Activated CD8-positive, alpha-beta memory T cell treated with anti-CD3 and anti-CD28 coated beads, Interleukin-2, amount 10 ng/mL, durations not matched to agents 7 days and 5 days (primary cell): ENCODE data around the gene MVB12A. TPM values are rescaled to one million over a fixed set of nuclear protein-coding genes. Genes with fewer than 3 reads are reported as not detected.

ENCODE experiments used
- ATAC-seq: fragments of 150-1000 bp; cut with Tn5 transposase; one replicate; pipeline ENCODE4 v1.10.0; 2021; ENCODE audit warnings: moderate library complexity
- CTCF ChIA-PET: fragments of 350-600 bp; sonication (Branson Sonifier 250); formaldehyde crosslinking; loops from one replicate; lab custom pipeline; 2021; ENCODE audit warnings: antibody characterized with exemption; lab: Charles Lee
- DNase-seq: peaks from one replicate; pipeline ENCODE4 v3.0.0-alpha.2; 2020
- H3K27ac Mint-ChIP-seq: one replicate; pipeline ENCODE4 v1.8.0; 2021; ENCODE audit warnings: mild to moderate bottlenecking, mixed read lengths
- H3K27me3 Mint-ChIP-seq: one replicate; pipeline ENCODE4 v1.8.0; 2021; ENCODE audit warnings: mixed read lengths
- H3K36me3 Mint-ChIP-seq: one replicate; pipeline ENCODE4 v1.8.0; 2021; ENCODE audit warnings: mild to moderate bottlenecking, mixed read lengths
- H3K4me1 Mint-ChIP-seq: one replicate; pipeline ENCODE4 v1.8.0; 2021; ENCODE audit warnings: mixed read lengths
- H3K4me3 Mint-ChIP-seq: one replicate; pipeline ENCODE4 v1.8.0; 2021; ENCODE audit warnings: mild to moderate bottlenecking, moderate library complexity, mixed read lengths
- H3K9me3 Mint-ChIP-seq: one replicate; pipeline ENCODE4 v1.8.0; 2022; ENCODE audit warnings: low read depth, mixed read lengths
- total RNA-seq, 2 experiments: library from RNA; stranded (reverse); gene quantifications; one replicate each; pipeline ENCODE4 v1.2.3, GENCODE V29; 2021

Gene MVB12A
- total RNA-seq, 2 experiments from 2014 or later, result 40.4 to 51.1 TPM

- H3K4me3 Mint-ChIP-seq, result no peak overlapping the region
- no peaks in the 10 kb centered on the region for H3K9me3 Mint-ChIP-seq
- no peaks in the 10 kb centered on the region for H3K36me3 Mint-ChIP-seq
- DNase-seq (no peak), ATAC-seq (no peak)
- CTCF ChIA-PET, result interaction anchor here (2.1 kb wide), 1 partner anchor 16 kb away, joined by 6 read pairs; no protein-coding TSS in a partner anchor
- peaks cover 38% of the 10 kb centered on the region for H3K27me3 Mint-ChIP-seq
- no peaks in the 10 kb centered on the region for H3K4me1 Mint-ChIP-seq
- no peak overlapping the region for H3K27ac Mint-ChIP-seq
These were observed 37.8 kb downstream of the MVB12A start for GRCh38 chr19:17457616-17458015.

DNA sequence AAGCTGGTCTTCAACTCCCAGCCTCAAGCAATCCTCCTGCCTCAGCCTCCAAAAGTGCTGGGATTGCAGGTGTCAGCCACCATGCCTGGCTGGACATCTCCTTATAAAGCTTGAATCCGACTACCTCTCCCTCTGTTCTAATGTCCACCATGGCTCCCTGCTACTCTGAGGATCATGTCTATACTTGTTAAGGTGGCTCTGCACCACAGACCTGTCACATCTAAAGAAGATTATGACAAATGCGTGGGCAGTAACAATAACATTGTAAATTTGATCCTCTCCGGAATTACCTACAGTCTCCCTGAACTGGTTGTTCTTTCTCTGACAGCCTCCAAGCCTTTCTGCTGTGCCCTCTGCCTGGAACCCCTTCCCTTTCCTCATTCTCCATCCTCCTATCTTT, 39.1 kb downstream of the MVB12A start:
- no peak for DNase-seq
- Mint-ChIP-seq H3K27me3 (peaks cover 32% of the 10 kb centered on the region), H3K27ac (no peak overlapping the region), H3K9me3 (no peaks in the 10 kb centered on the region), H3K4me1 (no peaks in the 10 kb centered on the region), H3K4me3 (no peak overlapping the region), H3K36me3 (no peaks in the 10 kb centered on the region)
- CTCF ChIA-PET, result interaction anchor here (1.0 to 1.3 kb wide), 3 partner anchors 30 to 114 kb away, joined by 3 read pairs; no protein-coding TSS in a partner anchor
- no peak for ATAC-seq

- H3K4me1 Mint-ChIP-seq, result no peaks in the 10 kb centered on the region
- no peaks in the 10 kb centered on the region for H3K36me3 Mint-ChIP-seq
- no peak within 1 kb of the TSS for H3K27ac Mint-ChIP-seq
- CTCF ChIA-PET, result no interaction called here
- DNase-seq, result no peak
- H3K9me3 Mint-ChIP-seq, result no peaks in the 10 kb centered on the region
- no peak for ATAC-seq
- peaks cover 21% of the 10 kb centered on the region for H3K27me3 Mint-ChIP-seq
- no peak within 1 kb of the TSS for H3K4me3 Mint-ChIP-seq
These were observed 40.8 kb downstream of the MVB12A start, which contains the start of gene NXNL1 for GRCh38 chr19:17460372-17461230. Gene NXNL1 (minus strand): TSS chr19:17460926. CDS start chr19:17460869, 57 bp downstream.

- ATAC-seq (no peak), DNase-seq (no peak)
- Mint-ChIP-seq H3K9me3 (no peaks in the 10 kb centered on the region), H3K27ac (no peak overlapping the region), H3K4me1 (peaks cover 12% of the 10 kb centered on the region), H3K36me3 (no peaks in the 10 kb centered on the region), H3K27me3 (peaks cover 11% of the 10 kb centered on the region), H3K4me3 (no peak overlapping the region)
- CTCF ChIA-PET, result interaction anchor here (0.5 to 3.5 kb wide), 24 partner anchors 10 to 1122 kb away, joined by 3 to 28 read pairs (median 5); partner anchors contain the start of genes BABAM1, BST2, MRPL34 and MVB12A
These were observed 46.6 kb downstream of the MVB12A start for GRCh38 chr19:17466487-17466850.

DNA sequence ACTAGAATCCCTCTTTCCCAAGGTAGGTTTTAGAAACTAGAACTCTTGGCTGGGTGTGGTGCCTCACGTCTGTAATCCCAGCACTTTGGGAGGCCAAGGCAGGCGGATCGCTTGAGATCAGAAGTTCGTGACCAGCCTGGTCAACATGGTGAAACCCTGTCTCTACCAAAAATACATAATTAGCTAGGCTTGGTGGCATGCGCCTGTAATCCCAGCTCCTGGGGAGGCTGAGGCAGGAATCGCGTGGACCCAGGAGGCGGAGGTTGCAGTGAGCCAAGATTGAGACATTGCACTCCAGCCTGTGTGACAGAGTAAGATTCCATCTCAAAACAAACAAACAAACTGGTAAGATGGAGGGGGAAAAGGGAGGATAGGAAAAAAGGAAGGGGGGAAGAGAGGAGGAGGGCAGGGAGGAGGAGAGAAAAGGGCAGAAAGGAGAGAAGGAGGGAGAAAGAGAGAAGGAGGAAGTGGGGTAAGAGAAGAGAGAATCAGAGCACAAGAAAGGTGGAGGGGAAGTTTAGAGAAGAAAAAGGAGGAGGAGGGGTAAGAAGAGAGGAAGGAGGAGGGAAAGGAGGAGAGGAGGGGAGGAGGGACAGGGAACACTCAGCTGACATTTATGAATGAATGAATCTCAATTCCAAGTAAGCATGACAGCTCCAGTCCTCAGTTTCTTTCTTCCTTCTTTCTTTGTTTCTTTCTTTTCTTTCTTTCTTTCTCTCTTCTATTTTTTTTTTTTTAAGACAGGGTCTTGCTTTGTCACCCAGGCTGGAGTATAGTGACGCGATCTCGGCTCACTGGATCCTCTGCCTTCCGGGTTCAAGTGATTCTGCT, 47.8 kb downstream of the MVB12A start:
- peaks cover 11% of the 10 kb centered on the region for H3K27me3 Mint-ChIP-seq
- ATAC-seq (no peak), DNase-seq (no peak)
- H3K36me3 Mint-ChIP-seq, result no peaks in the 10 kb centered on the region
- CTCF ChIA-PET, result interaction anchor here (1.7 to 3.5 kb wide), 5 partner anchors 26 to 154 kb away, joined by 4 to 28 read pairs (median 8); partner anchors contain the start of genes BST2 and MVB12A
- H3K9me3 Mint-ChIP-seq, result no peaks in the 10 kb centered on the region
- H3K4me3 Mint-ChIP-seq, result no peak overlapping the region
- H3K4me1 Mint-ChIP-seq, result peaks cover 18% of the 10 kb centered on the region
- no peak overlapping the region for H3K27ac Mint-ChIP-seq

DNA sequence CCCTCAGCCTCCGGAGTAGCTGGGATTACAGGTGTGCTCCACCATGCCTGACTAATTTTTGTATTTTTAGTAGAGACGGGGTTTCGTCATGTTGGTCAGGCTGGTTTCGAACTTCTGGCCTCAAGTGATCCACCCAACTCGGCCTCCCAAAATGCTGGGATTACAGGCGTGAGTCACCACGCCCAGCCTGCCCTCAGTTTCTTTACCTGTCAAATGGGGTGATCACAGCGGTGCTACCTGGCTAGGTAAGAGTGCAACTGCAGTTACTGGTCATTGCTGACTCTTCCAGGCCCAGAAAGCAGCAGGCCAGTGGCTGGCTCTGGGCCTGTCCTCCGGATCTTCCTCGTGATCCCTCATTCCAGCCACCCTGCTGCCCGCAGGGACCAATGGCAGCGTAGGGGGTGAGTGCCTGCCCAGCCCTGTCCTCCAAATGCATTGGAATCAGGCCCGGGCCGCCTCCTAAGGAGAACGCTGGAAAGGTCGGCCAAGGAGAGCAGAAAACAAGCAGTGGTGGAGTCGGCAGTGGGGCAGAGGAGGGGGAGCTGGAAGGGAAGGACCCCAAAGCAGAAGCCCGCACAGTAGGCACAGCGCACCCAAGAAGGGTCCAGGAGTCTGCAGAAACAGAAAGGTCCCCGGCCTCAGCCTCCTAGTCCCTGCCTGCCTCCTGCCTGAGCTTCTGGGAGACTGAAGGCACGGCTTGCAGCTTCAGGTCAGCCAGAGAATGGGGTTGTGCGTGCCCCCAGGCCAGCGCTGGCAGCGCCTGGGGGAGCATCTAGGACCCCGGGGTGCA, 48.6 kb downstream of the MVB12A start:
- no peaks in the 10 kb centered on the region for H3K36me3 Mint-ChIP-seq
- H3K9me3 Mint-ChIP-seq, result no peaks in the 10 kb centered on the region
- H3K4me3 Mint-ChIP-seq, result peak overlapping the region; percentile 90
- ATAC-seq (no peak), DNase-seq (no peak)
- CTCF ChIA-PET, result interaction anchor here (0.6 to 3.3 kb wide), 6 partner anchors 15 to 175 kb away, joined by 3 to 8 read pairs (median 4); partner anchors contain the start of gene TMEM221
- H3K27me3 Mint-ChIP-seq, result peaks cover 11% of the 10 kb centered on the region
- no peak overlapping the region for H3K27ac Mint-ChIP-seq
- H3K4me1 Mint-ChIP-seq, result peaks cover 26% of the 10 kb centered on the region

GRCh38 chr19:17469092-17469480, 49.2 kb downstream of the MVB12A start:
- ATAC-seq (no peak), DNase-seq (no peak)
- CTCF ChIA-PET, result interaction anchor here (0.6 to 1.7 kb wide), 5 partner anchors 16 to 176 kb away, joined by 3 to 5 read pairs (median 4); partner anchors contain the start of gene TMEM221
- H3K27me3 Mint-ChIP-seq, result peaks cover 11% of the 10 kb centered on the region
- H3K9me3 Mint-ChIP-seq, result no peaks in the 10 kb centered on the region
- H3K4me1 Mint-ChIP-seq, result peaks cover 29% of the 10 kb centered on the region
- H3K27ac Mint-ChIP-seq, result no peak overlapping the region
- H3K36me3 Mint-ChIP-seq, result no peaks in the 10 kb centered on the region
- H3K4me3 Mint-ChIP-seq, result peak overlapping the region; percentile 90

GRCh38 chr19:17469481-17470067, 49.7 kb downstream of the MVB12A start:
- CTCF ChIA-PET, result interaction anchor here (1.1 to 5.5 kb wide), 5 partner anchors 17 to 104 kb away, joined by 3 to 40 read pairs (median 4); partner anchors contain the start of gene TMEM221

DNA sequence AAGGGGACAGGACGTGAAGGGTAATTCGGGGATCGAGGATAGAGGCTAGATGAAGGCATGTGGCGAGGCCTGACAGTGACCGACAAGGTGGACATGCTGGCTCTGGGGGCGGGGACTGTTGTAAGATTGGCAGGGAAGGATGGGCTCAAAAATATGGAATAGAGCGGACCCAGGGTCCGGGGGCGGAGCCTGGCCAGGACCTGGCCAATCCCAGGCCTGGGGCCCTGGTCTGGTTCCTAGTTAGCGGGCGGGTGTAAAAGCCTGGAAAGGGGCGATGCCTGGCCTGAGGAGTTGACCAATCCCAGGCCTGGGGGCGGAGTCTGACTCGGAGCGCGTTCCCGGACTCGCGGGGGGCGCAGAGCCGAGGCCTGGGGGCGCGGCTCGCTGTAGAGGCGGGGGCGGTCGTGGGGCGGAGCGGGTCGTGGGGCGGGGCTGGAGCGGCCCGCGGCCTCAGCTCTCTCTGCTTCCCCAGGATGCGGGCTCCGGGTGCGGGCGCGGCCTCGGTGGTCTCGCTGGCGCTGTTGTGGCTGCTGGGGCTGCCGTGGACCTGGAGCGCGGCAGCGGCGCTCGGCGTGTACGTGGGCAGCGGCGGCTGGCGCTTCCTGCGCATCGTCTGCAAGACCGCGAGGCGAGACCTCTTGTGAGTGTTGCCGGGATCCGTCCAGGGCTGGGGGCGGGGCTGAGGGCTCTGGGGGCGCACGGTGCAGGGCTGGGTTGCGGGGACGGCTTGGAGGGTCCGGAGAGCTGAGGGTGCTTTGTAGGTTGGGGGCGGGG, 50.4 kb downstream of the MVB12A start, which contains the start of gene SLC27A1:
Gene SLC27A1 (plus strand): TSS at position 457 of the 774 bp plus-strand sequence. CDS start 17 bp downstream, at position 474.
- Mint-ChIP-seq H3K27me3 (peaks cover 11% of the 10 kb centered on the region), H3K4me3 (peak within 1 kb of the TSS; percentile 90), H3K4me1 (peaks cover 29% of the 10 kb centered on the region), H3K27ac (peak within 1 kb of the TSS; percentile 88), H3K9me3 (no peaks in the 10 kb centered on the region), H3K36me3 (no peaks in the 10 kb centered on the region)
- DNase-seq, result peak; percentile 94
- CTCF ChIA-PET, result interaction anchor here (5.5 kb wide), 1 partner anchor 26 kb away, joined by 40 read pairs; no protein-coding TSS in a partner anchor
- ATAC-seq, result peak; percentile 90

More at GRCh38 chr19:17469481-17470067, 49.7 kb downstream of the MVB12A start:
- peak; percentile 97 for DNase-seq
- peak; percentile 81 for ATAC-seq
- Mint-ChIP-seq H3K9me3 (no peaks in the 10 kb centered on the region), H3K4me1 (peaks cover 29% of the 10 kb centered on the region), H3K27me3 (peaks cover 11% of the 10 kb centered on the region), H3K4me3 (peak overlapping the region; percentile 90), H3K27ac (peak overlapping the region; percentile 88), H3K36me3 (no peaks in the 10 kb centered on the region)

DNA sequence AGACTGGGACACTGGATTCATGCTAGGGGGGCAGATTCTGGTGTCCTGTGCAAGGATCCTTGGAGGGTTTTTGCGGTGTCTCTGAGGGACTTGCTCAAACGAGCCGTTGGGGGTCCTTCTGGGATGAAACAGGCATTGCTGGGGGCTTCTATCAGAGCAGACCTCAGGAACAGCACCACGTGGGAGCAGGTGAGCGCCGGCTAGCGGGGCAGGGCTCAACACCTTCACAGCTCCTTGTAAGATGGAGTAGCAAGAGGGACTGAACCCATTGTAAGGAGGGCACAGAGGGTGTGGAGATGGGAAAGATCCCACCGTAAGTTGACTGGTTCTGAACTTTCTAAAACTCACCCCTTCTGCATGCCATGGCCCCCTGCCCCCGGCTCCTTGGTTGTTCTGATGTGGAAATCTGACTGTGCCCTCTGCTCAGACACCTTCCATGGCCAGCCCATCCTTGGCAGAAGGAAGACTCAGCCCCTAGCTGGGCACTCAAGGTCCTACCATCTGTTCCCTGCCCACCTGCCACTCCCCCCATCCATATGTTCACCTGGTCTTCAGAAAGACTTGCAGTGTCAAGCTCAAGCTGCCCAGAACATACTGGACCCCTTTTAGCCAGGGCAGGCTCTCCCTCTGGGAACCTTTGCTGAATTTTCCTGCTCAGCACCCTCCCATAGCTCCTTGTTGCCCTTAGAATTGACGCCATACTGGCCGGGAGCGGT, 51.7 kb downstream of the MVB12A start:
- Mint-ChIP-seq H3K36me3 (no peaks in the 10 kb centered on the region), H3K27ac (peak overlapping the region; percentile 36), H3K9me3 (no peaks in the 10 kb centered on the region), H3K4me1 (peaks cover 24% of the 10 kb centered on the region), H3K4me3 (peak overlapping the region; percentile 90), H3K27me3 (peaks cover 7% of the 10 kb centered on the region)
- CTCF ChIA-PET, result interaction anchor here (0.6 to 5.5 kb wide), 6 partner anchors 9 to 99 kb away, joined by 3 to 40 read pairs (median 4); no protein-coding TSS in a partner anchor
- no peak for DNase-seq
- ATAC-seq, result no peak

- peak overlapping the region; percentile 37 for H3K27ac Mint-ChIP-seq
- H3K9me3 Mint-ChIP-seq, result no peaks in the 10 kb centered on the region
- peaks cover 24% of the 10 kb centered on the region for H3K4me1 Mint-ChIP-seq
- no peak overlapping the region for H3K4me3 Mint-ChIP-seq
- H3K36me3 Mint-ChIP-seq, result no peaks in the 10 kb centered on the region
- peak; percentile 53 for DNase-seq
- H3K27me3 Mint-ChIP-seq, result peaks cover 7% of the 10 kb centered on the region
- ATAC-seq, result no peak
- CTCF ChIA-PET, result interaction anchor here (0.9 to 5.5 kb wide), 5 partner anchors 8 to 50 kb away, joined by 3 to 40 read pairs (median 5); no protein-coding TSS in a partner anchor
These were observed 53.2 kb downstream of the MVB12A start for GRCh38 chr19:17473041-17473440.
